ENCODE results near the gene ZNF790.
A peak's percentile ranks its signal among the peaks of the same experiment; 100 is the strongest.
"Not testable (repeated sequence)": the region's sequence is repeated elsewhere in the genome, so short reads cannot be mapped to it uniquely, and the experiment has no call there.

ZNF790 gene

GRCh38 chr19:36807029-36807428 is 31.2 kb downstream of the ZNF790 start:
- ChIA-PET CTCF (no interaction called here), POLR2A (no interaction called here)
- TF ChIP-seq FOXK2 (IDR thresholded peaks at IDR 0.05) (no peak), ELF4 (IDR thresholded peaks at IDR 0.05) (no peak), TARDBP (IDR thresholded peaks at IDR 0.05) (no peak), BHLHE40 (IDR thresholded peaks at IDR 0.05; ENCODE audit: borderline replicate concordance) (no peak), SUZ12 (IDR thresholded peaks at IDR 0.05) (no peak), CTBP1 (IDR thresholded peaks at IDR 0.05; ENCODE audit: borderline replicate concordance) (no peak), L3MBTL2 (conservative IDR thresholded peaks at IDR 0.05) (no peak), ARNT (IDR thresholded peaks at IDR 0.05) (no peak), LEF1 (IDR thresholded peaks at IDR 0.05; ENCODE audit: borderline replicate concordance) (no peak)
- no peak for DNase-seq (ENCODE audit: extremely low spot score)

DNA sequence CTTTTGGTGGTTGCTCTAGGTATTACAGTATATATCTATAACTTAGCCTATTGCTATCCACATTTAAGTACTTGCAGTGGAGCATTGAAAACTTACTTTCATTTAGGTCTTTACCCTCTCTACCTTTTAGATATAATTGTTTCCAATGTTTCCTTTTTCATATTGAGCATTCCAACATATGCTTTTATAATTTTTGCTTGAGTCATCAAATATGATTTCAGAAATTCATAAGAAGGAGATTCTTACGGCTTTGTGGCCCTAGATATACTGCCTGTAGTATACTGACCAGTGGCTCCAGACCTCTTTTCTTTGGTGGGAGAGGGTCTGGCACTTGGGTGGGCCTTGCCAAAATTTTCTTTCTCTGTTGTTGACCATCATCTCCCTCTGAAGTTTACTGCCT is 32.8 kb downstream of the ZNF790 start:
- ChIA-PET CTCF (interaction anchor here (0.7 kb wide), 1 partner anchor 119 kb away, joined by 3 read pairs; no protein-coding TSS in a partner anchor), POLR2A (no interaction called here)
- no peak for DNase-seq (ENCODE audit: extremely low spot score)
- TF ChIP-seq BHLHE40 (IDR thresholded peaks at IDR 0.05; ENCODE audit: borderline replicate concordance) (no peak), FOXM1 (IDR thresholded peaks at IDR 0.05; ENCODE audit: borderline replicate concordance) (no peak), L3MBTL2 (conservative IDR thresholded peaks at IDR 0.05) (no peak), CTBP1 (IDR thresholded peaks at IDR 0.05; ENCODE audit: borderline replicate concordance) (no peak), ELF4 (IDR thresholded peaks at IDR 0.05) (no peak), ZNF384 (IDR thresholded peaks at IDR 0.05) (no peak), SUZ12 (IDR thresholded peaks at IDR 0.05) (no peak), SP1 (IDR thresholded peaks at IDR 0.05) (no peak), NFRKB (IDR thresholded peaks at IDR 0.05) (no peak), LEF1 (IDR thresholded peaks at IDR 0.05; ENCODE audit: borderline replicate concordance) (no peak), TARDBP (IDR thresholded peaks at IDR 0.05) (no peak), FOXK2 (IDR thresholded peaks at IDR 0.05) (no peak)
- TF ChIP-seq, protein P1, sequence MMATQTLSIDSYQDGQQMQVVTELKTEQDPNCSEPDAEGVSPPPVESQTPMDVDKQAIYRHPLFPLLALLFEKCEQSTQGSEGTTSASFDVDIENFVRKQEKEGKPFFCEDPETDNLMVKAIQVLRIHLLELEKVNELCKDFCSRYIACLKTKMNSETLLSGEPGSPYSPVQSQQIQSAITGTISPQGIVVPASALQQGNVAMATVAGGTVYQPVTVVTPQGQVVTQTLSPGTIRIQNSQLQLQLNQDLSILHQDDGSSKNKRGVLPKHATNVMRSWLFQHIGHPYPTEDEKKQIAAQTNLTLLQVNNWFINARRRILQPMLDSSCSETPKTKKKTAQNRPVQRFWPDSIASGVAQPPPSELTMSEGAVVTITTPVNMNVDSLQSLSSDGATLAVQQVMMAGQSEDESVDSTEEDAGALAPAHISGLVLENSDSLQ (IDR thresholded peaks at IDR 0.05): no peak

DNA sequence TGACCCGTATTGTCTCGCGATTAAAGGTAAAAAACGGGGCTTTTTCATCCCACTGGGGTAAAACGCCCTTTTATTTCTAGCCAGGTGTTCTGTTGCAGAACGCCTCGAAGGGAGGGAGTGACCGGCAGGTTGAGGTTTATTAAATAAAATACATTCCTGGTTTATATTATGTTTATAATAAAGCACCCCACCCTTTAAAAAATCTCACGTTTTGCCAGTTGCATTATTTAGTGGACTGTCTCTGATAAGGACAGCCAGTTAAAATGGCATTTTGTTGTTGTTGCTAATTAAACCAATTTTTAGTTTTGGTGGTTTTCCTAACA is 40.4 kb downstream of the ZNF790 start:
- POLR2A ChIA-PET: interaction anchor here (1.0 kb wide), 1 partner anchor 52 kb away, joined by 3 read pairs; no protein-coding TSS in a partner anchor
- no peak for TF ChIP-seq FOXK2 (IDR thresholded peaks at IDR 0.05)
- TF ChIP-seq, protein P1 (IDR thresholded peaks at IDR 0.05): no peak
- TF ChIP-seq SP1 (IDR thresholded peaks at IDR 0.05): no peak
- no peak for TF ChIP-seq FOXM1 (IDR thresholded peaks at IDR 0.05; ENCODE audit: borderline replicate concordance)
- TF ChIP-seq TARDBP (IDR thresholded peaks at IDR 0.05): no peak
- TF ChIP-seq L3MBTL2 (conservative IDR thresholded peaks at IDR 0.05): no peak
- DNase-seq (ENCODE audit: extremely low spot score): no peak
- CTCF ChIA-PET: no interaction called here

GRCh38 chr19:36796714-36796992 is 41.5 kb downstream of the ZNF790 start:
- TF ChIP-seq BHLHE40 (IDR thresholded peaks at IDR 0.05; ENCODE audit: borderline replicate concordance): no peak
- no peak for TF ChIP-seq ELF4 (IDR thresholded peaks at IDR 0.05)
- TF ChIP-seq LEF1 (IDR thresholded peaks at IDR 0.05; ENCODE audit: borderline replicate concordance): no peak
- TF ChIP-seq ZNF384 (IDR thresholded peaks at IDR 0.05): no peak
- TF ChIP-seq FOXK2 (IDR thresholded peaks at IDR 0.05): no peak
- POLR2A ChIA-PET: interaction anchor here (0.7 to 1.0 kb wide), 2 partner anchors 10 to 53 kb away, joined by 3 to 4 read pairs; no protein-coding TSS in a partner anchor
- CTCF ChIA-PET: no interaction called here
- DNase-seq (ENCODE audit: extremely low spot score): no peak

DNA sequence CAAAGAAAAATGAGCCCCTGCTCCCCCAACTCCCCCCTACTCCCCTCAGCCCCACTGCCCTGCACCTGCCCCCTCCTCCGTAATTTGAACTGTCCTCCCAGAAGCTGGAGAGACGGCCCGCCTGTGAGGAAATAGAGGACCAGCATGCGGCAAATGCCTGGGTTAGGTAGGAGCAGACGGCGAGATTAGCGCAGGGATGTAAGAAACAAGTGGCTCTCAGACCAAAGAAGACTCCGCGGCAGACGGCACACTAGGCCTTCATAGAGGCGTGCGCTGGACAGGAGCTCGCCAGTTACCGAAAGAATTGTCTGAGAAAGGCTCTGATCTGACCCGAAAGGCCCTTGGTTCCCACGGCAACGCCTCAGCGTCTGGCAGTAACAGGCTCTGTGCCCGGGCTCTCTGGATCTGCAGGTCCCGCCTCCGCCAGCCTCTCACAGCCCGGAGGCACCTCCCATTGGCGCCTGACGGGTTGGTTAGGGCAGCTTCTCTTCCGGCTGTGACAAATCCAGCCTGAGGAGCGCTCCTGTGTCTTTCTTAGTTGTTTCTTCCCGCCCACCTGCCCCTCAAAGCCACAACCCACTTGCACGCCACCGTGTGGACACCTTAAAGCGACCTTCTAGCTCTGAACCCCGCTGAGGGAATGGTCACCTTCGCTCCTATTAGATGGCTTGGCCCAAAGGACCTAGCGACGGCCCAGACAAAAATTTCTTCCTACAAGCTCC is 46.6 kb downstream of the ZNF790 start:
- CTCF ChIA-PET; DNase-seq (ENCODE audit: extremely low spot score); POLR2A ChIA-PET: not testable (repeated sequence)

DNA sequence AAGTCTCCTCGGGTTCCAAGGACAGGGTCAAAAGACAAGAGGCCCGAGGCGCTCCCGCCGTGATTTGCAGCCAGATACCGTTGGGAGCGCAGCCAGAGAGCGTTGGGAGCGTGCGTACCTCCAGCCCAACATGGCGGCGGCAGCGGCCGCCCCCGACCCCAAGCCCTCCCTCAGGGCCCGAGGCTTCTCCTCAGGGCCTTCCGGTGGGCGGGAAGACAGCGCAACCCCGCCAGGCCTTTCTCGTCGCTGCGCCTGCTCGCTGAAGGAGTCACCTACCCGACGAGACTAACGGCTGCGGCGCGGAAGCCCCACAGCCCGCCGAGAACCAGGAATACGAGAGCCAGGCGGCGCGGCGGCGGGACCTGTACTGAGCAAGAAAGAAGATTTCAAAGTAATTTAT is 62.4 kb downstream of the ZNF790 start:
- CTCF ChIA-PET: no interaction called here
- DNase-seq (ENCODE audit: extremely low spot score): no peak

GRCh38 chr19:36773223-36773579 is 65.0 kb downstream of the ZNF790 start:
- DNase-seq (ENCODE audit: extremely low spot score): no peak
- POLR2A ChIA-PET: interaction anchor here (1.0 kb wide), 1 partner anchor 77 kb away, joined by 7 read pairs; the partner anchor contains the start of gene ZNF345
- TF ChIP-seq FOXM1 (IDR thresholded peaks at IDR 0.05; ENCODE audit: borderline replicate concordance) (no peak), L3MBTL2 (conservative IDR thresholded peaks at IDR 0.05) (peak; percentile 29)
- CTCF ChIA-PET: no interaction called here

More for the DNA sequence above, 62.4 kb downstream of the ZNF790 start:
- POLR2A ChIA-PET: no interaction called here
- no peak for TF ChIP-seq NFRKB (IDR thresholded peaks at IDR 0.05)
- TF ChIP-seq BHLHE40 (IDR thresholded peaks at IDR 0.05; ENCODE audit: borderline replicate concordance): no peak
- no peak for TF ChIP-seq ARNT (IDR thresholded peaks at IDR 0.05)
- no peak for TF ChIP-seq CTBP1 (IDR thresholded peaks at IDR 0.05; ENCODE audit: borderline replicate concordance)
- TF ChIP-seq ELF4 (IDR thresholded peaks at IDR 0.05): no peak
- TF ChIP-seq ZNF384 (IDR thresholded peaks at IDR 0.05): no peak

DNA sequence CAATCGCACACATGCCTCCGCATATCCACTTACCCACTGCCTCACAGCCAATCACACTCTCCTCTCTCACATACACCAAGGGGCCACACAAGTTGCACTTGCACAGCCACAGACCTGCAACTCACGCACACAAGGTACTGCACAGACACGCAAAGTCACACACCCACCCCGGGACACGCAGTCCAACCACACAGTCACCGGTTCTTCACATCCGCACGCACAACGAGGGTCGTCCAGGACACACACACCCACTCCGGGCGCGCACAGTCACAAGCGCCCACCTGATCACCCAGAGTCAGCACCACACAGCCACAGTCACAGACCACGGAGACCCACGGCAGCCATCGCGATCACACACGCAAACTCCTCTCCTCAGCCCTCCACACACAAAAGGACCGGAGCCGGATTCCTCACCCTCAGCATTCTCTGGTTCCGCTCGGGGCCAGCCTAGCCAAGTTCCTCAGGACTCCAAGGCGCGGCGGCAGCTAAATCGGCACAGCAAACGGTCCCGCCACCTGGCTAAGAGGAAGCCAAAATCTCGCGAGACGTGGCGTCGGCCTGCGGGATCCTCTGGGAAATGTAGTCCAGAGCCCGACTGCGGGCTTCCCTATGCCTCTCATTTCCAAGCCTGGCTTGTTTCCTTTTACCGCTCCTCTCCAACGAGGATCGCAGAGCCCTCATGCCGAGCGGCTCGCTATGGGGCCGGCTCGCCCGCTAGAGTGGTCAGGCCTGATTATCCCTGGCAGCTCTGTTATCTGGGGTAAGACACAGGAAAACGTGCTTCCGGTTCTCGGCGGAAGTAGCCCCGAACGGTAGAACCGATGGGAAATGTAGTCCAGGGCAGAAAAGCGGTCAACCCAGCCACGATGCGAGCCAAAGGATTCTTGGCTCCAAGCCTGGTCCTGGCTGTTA is 65.6 kb downstream of the ZNF790 start, which contains the start of gene ZNF850:
ZNF850 (minus strand) TSS at position 497 of the 912 bp plus-strand sequence. CDS start 10,201 bp downstream, outside the sequence.
- CTCF ChIA-PET: no interaction called here
- peak; percentile 88 for DNase-seq (ENCODE audit: extremely low spot score)
- TF ChIP-seq L3MBTL2 (conservative IDR thresholded peaks at IDR 0.05): peak; percentile 68
- peak; percentile 58; the same call in 1 of the 2 replicates for TF ChIP-seq ELF4 (IDR thresholded peaks at IDR 0.05)
- TF ChIP-seq SP1 (IDR thresholded peaks at IDR 0.05): peak; percentile 35; the same call in 1 of the 2 replicates
- TF ChIP-seq LEF1 (IDR thresholded peaks at IDR 0.05; ENCODE audit: borderline replicate concordance): no peak
- POLR2A ChIA-PET: interaction anchor here (1.0 kb wide), 1 partner anchor 78 kb away, joined by 7 read pairs; the partner anchor contains the start of gene ZNF345
